Activated CD4-positive, alpha-beta T cell treated with anti-CD3 and anti-CD28 coated beads, Interleukin-2, amount 10 ng/mL, durations not matched to agents 24 days and 14 days (primary cell): ENCODE results near the gene PAK5. TPM values are rescaled to one million over a fixed set of nuclear protein-coding genes. Genes with fewer than 3 reads are reported as not detected.

Experiments
- DNase-seq: peaks from one replicate; pipeline ENCODE4 v3.0.0; 2022
- H3K27ac Mint-ChIP-seq: one replicate; pipeline ENCODE4 v1.8.0; 2022; ENCODE audit warnings: mild to moderate bottlenecking, mixed read lengths
- H3K27me3 Mint-ChIP-seq: one replicate; pipeline ENCODE4 v1.8.0; 2022; ENCODE audit warnings: mixed read lengths
- H3K36me3 Mint-ChIP-seq: one replicate; pipeline ENCODE4 v1.8.0; 2022; ENCODE audit warnings: low read depth, mild to moderate bottlenecking, mixed read lengths
- H3K4me1 Mint-ChIP-seq: one replicate; pipeline ENCODE4 v1.8.0; 2021; ENCODE audit warnings: mixed read lengths
- H3K4me3 Mint-ChIP-seq: one replicate; pipeline ENCODE4 v1.8.0; 2022; ENCODE audit warnings: mild to moderate bottlenecking, moderate library complexity, mixed read lengths
- H3K9me3 Mint-ChIP-seq: one replicate; pipeline ENCODE4 v1.8.0; 2021; ENCODE audit warnings: mixed read lengths
- intact Hi-C: fragments of 100-400 bp; cut with micrococcal nuclease; formaldehyde crosslinking; loops from one replicate; pipeline ENCODE4 v1.15.1; 2023
- total RNA-seq: library from RNA; stranded (reverse); gene quantifications from 2 replicates; pipeline ENCODE4 v1.2.3, GENCODE V29; 2022

Gene PAK5
- total RNA-seq, 1 donor from 2014 or later = not detected

GRCh38 chr20:9613871-9614270, 225.0 kb downstream of the PAK5 start:
- Mint-ChIP-seq H3K9me3 (no peaks in the 10 kb centered on the region), H3K4me3 (no peak overlapping the region), H3K27ac (no peak overlapping the region), H3K36me3 (no peaks in the 10 kb centered on the region), H3K4me1 (no peaks in the 10 kb centered on the region), H3K27me3 (no peaks in the 10 kb centered on the region)
- no peak for DNase-seq
- intact Hi-C loops = no loop called here

DNA sequence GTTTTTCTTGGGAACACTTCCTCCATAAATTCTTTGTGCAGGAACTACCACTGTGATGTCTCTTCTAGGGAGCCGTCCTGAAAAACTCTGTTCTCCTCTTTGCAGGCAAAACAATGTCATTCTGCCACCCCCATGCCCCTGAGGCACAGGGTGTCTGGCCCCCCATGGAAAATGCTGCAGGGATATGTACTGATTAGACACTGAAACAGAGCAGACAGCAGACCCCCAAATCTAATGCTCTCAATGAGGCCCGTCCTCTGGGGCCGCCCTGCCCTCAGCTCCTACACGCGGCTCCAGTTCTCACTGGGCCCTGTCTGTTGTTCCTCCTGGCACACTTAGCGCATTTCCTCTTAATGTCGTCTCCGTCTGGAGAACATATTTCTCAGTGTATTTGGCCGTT, 227.0 kb downstream of the PAK5 start:
- Mint-ChIP-seq H3K27me3 (no peaks in the 10 kb centered on the region), H3K36me3 (no peaks in the 10 kb centered on the region), H3K9me3 (no peaks in the 10 kb centered on the region), H3K4me1 (no peaks in the 10 kb centered on the region), H3K27ac (no peak overlapping the region), H3K4me3 (no peak overlapping the region)
- intact Hi-C loops = no loop called here
- DNase-seq = no peak

GRCh38 chr20:9610665-9611064, 228.2 kb downstream of the PAK5 start:
- H3K36me3 Mint-ChIP-seq = no peaks in the 10 kb centered on the region
- H3K4me3 Mint-ChIP-seq = no peak overlapping the region
- H3K27me3 Mint-ChIP-seq = no peaks in the 10 kb centered on the region
- no peaks in the 10 kb centered on the region for H3K9me3 Mint-ChIP-seq
- DNase-seq = no peak
- no peak overlapping the region for H3K27ac Mint-ChIP-seq
- intact Hi-C loops = loop anchor here (1.0 kb wide), 1 partner anchor 202 kb away; no protein-coding TSS in a partner anchor
- H3K4me1 Mint-ChIP-seq = no peaks in the 10 kb centered on the region

GRCh38 chr20:9609887-9610502, 228.9 kb downstream of the PAK5 start:
- no peak overlapping the region for H3K4me3 Mint-ChIP-seq
- no peaks in the 10 kb centered on the region for H3K27me3 Mint-ChIP-seq
- intact Hi-C loops = loop anchor here (1.0 kb wide), 1 partner anchor 202 kb away; no protein-coding TSS in a partner anchor
- peak; percentile 59 for DNase-seq
- no peaks in the 10 kb centered on the region for H3K4me1 Mint-ChIP-seq
- no peaks in the 10 kb centered on the region for H3K9me3 Mint-ChIP-seq
- no peaks in the 10 kb centered on the region for H3K36me3 Mint-ChIP-seq
- no peak overlapping the region for H3K27ac Mint-ChIP-seq

DNA sequence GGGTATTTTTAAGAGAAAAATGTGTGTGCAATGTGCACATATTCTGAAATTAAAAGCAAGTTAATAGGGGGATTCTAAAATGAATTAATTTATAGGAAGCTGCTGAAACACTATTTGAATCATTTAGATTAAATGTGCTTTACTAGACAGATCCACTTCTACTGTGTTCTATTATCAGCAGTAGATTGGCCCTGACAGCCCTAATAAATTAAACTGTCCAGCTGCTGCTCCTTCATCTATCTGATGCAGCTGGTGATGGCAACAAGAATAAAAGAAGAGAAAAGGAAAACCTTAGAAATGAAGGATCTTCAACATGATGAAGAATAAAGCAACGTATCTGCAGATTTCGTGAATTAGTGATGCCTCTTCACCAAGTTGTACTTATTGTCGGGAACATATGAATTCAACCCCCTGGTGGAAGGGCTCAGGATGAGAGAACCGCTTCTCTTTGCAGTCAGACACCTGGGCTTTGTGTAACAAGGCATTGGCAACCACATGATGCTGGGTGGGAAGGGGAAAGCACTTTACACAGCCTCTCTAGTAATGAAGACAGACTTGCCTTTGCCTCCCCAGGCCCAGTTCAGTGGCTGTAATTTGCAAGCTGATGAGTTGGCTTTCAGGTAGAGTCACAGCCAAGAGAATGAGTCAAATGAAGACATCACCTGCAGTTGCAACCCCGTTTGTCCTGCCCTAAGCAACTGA, 230.1 kb downstream of the PAK5 start:
- Mint-ChIP-seq H3K4me3 (no peak overlapping the region), H3K4me1 (no peaks in the 10 kb centered on the region), H3K9me3 (no peaks in the 10 kb centered on the region), H3K27me3 (no peaks in the 10 kb centered on the region), H3K36me3 (no peaks in the 10 kb centered on the region), H3K27ac (no peak overlapping the region)
- intact Hi-C loops = no loop called here
- DNase-seq = no peak

- Mint-ChIP-seq H3K27me3 (no peaks in the 10 kb centered on the region), H3K36me3 (no peaks in the 10 kb centered on the region), H3K4me3 (no peak overlapping the region), H3K4me1 (no peaks in the 10 kb centered on the region), H3K27ac (no peak overlapping the region), H3K9me3 (no peaks in the 10 kb centered on the region)
- no peak for DNase-seq
- intact Hi-C loops = no loop called here
Measured at GRCh38 chr20:9602847-9603183, 236.1 kb downstream of the PAK5 start.

GRCh38 chr20:9600562-9600961, 238.3 kb downstream of the PAK5 start:
- Mint-ChIP-seq H3K27me3 (no peaks in the 10 kb centered on the region), H3K9me3 (no peaks in the 10 kb centered on the region), H3K4me3 (no peak overlapping the region), H3K4me1 (no peaks in the 10 kb centered on the region), H3K27ac (no peak overlapping the region), H3K36me3 (no peaks in the 10 kb centered on the region)
- intact Hi-C loops = no loop called here
- no peak for DNase-seq

- no peaks in the 10 kb centered on the region for H3K4me1 Mint-ChIP-seq
- H3K27ac Mint-ChIP-seq = no peak overlapping the region
- no peak overlapping the region for H3K4me3 Mint-ChIP-seq
- intact Hi-C loops = no loop called here
- no peaks in the 10 kb centered on the region for H3K36me3 Mint-ChIP-seq
- no peaks in the 10 kb centered on the region for H3K9me3 Mint-ChIP-seq
- DNase-seq = no peak
- no peaks in the 10 kb centered on the region for H3K27me3 Mint-ChIP-seq
Measured at GRCh38 chr20:9597547-9597946, 241.3 kb downstream of the PAK5 start.

- intact Hi-C loops = no loop called here
- H3K36me3 Mint-ChIP-seq = no peaks in the 10 kb centered on the region
- no peaks in the 10 kb centered on the region for H3K9me3 Mint-ChIP-seq
- no peaks in the 10 kb centered on the region for H3K27me3 Mint-ChIP-seq
- no peak overlapping the region for H3K27ac Mint-ChIP-seq
- DNase-seq = no peak
- no peaks in the 10 kb centered on the region for H3K4me1 Mint-ChIP-seq
- no peak overlapping the region for H3K4me3 Mint-ChIP-seq
Measured at GRCh38 chr20:9595763-9596162, 243.1 kb downstream of the PAK5 start.

DNA sequence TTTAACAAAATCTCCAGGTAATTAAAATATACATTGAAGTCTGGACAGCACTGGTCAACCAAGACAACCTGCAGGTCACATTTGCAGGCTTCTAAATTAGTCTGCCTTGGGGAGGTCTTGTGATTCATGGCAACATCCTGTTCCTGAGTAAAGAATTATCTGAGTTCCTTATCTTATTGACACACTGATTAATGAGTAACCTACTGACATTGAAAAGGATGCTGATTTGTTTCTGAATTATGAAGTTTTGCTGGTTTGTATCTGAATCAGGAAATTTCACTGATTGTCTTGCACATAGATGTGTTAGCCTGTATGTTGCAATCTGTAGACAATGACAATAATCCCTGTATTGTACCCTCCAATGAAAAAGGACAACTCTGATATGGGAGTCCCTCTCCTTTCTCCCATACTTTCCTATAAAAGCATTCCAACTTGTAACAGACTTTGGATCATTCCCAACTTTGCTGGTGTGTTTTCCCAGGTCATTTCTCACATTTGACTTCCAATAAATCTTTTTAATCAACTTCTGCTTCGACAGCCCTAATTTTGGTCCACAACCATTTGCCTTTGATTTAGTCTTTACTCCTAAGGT, 244.5 kb downstream of the PAK5 start:
- Mint-ChIP-seq H3K4me3 (no peak overlapping the region), H3K9me3 (no peaks in the 10 kb centered on the region), H3K4me1 (no peaks in the 10 kb centered on the region), H3K27ac (no peak overlapping the region), H3K27me3 (no peaks in the 10 kb centered on the region), H3K36me3 (no peaks in the 10 kb centered on the region)
- intact Hi-C loops = no loop called here
- DNase-seq = no peak

GRCh38 chr20:9592419-9592818, 246.5 kb downstream of the PAK5 start:
- intact Hi-C loops = no loop called here
- no peak overlapping the region for H3K27ac Mint-ChIP-seq
- no peaks in the 10 kb centered on the region for H3K9me3 Mint-ChIP-seq
- DNase-seq = no peak
- no peaks in the 10 kb centered on the region for H3K36me3 Mint-ChIP-seq
- no peak overlapping the region for H3K4me3 Mint-ChIP-seq
- H3K27me3 Mint-ChIP-seq = no peaks in the 10 kb centered on the region
- no peaks in the 10 kb centered on the region for H3K4me1 Mint-ChIP-seq

DNA sequence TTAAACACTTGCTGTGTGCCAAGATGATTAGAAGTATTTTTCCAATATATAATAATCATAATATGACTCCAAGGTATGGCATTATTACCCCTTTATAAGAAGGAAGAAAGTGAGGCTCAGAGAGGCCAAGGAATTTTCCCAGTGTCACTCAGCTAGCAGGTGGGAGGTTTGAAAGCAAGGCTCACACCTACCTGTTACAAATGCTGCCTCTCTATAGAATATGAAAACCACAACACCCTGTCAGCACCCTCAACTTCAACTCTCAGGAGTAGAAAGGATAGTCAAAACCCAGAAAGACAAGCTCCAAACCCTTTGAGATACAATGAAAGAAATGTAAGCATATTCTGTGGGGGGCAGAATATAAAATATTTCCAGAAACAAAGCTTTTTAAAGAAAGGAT, 247.8 kb downstream of the PAK5 start:
- Mint-ChIP-seq H3K4me3 (no peak overlapping the region), H3K27me3 (no peaks in the 10 kb centered on the region), H3K36me3 (no peaks in the 10 kb centered on the region), H3K27ac (no peak overlapping the region), H3K4me1 (no peaks in the 10 kb centered on the region), H3K9me3 (no peaks in the 10 kb centered on the region)
- DNase-seq = no peak
- intact Hi-C loops = no loop called here

- no peaks in the 10 kb centered on the region for H3K4me1 Mint-ChIP-seq
- no peaks in the 10 kb centered on the region for H3K27me3 Mint-ChIP-seq
- DNase-seq = no peak
- intact Hi-C loops = no loop called here
- no peaks in the 10 kb centered on the region for H3K9me3 Mint-ChIP-seq
- no peak overlapping the region for H3K27ac Mint-ChIP-seq
- H3K4me3 Mint-ChIP-seq = no peak overlapping the region
- H3K36me3 Mint-ChIP-seq = no peaks in the 10 kb centered on the region
Measured at GRCh38 chr20:9590189-9590588, 248.7 kb downstream of the PAK5 start.

DNA sequence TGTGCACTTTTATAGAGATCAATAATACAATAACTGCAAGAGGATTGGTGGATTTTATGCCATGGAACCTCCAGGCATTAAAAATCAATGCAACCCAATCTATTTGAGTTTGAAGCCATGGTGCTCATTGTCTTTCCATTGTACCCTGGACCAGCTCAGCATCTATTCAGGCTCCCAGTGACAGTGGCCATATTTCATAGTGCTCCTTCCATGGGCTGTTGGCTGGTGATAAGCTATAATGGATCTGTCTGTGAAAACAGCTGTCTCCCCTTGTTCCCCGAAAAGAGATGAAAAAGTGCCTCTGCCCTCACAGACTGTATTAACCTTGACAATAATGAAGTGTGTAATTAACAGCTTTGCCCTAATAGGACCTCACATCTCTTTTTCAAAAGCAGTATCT, 250.2 kb downstream of the PAK5 start:
- Mint-ChIP-seq H3K27me3 (no peaks in the 10 kb centered on the region), H3K27ac (no peak overlapping the region), H3K36me3 (no peaks in the 10 kb centered on the region), H3K4me3 (no peak overlapping the region), H3K4me1 (no peaks in the 10 kb centered on the region), H3K9me3 (no peaks in the 10 kb centered on the region)
- intact Hi-C loops = no loop called here
- DNase-seq = no peak
